SU-DHL-6 (cell line): ENCODE measurements around the gene RNF144A.

Experiments used
- CTCF ChIP-seq: fragments of 200-600 bp; sonication (generic); IDR thresholded peaks from one replicate; pipeline ENCODE4 v1.5.1; 2017; ENCODE audit warnings: antibody characterized with exemption, mild to moderate bottlenecking, low read length, moderate library complexity; ENCODE audit not compliant: insufficient read depth, poor library complexity, severe bottlenecking
- EZH2phosphoT487 ChIP-seq: fragments of 200-600 bp; sonication (generic), shearing (Covaris generic); conservative IDR thresholded peaks from 2 replicates; pipeline ENCODE4 v1.6.1; 2018; ENCODE audit warnings: mild to moderate bottlenecking, antibody characterized with exemption, low read length, moderate library complexity, mixed read lengths

DNA sequence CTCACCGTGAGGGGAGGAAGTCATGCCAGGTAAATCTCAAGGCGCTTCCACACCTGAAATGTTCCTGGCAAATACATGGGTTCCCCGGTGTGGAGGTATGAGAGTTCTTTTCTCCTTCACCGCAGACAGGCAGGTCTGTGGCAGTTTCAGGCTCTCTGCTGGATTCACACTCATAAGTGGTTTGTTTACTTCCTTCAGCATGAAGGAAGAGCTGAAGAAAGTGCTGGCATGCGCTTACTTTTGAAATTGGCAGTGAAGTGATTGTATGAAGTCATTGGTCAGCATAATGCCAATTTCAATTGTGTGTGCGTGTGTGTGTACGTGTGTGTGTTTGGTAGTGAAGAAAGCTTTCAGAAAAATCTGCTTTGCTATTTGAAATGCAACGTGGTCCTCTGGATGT, 43.4 kb downstream of the RNF144A start:
- no peak for TF ChIP-seq EZH2phosphoT487
- no peak for TF ChIP-seq CTCF
